PC-3 (cell line): ENCODE data around the gene TMEM214. TPM values are rescaled to one million over a fixed set of nuclear protein-coding genes. Genes with fewer than 3 reads are reported as not detected.

ENCODE experiments used
- ATAC-seq: fragments of 200-7000 bp; cut with Tn5 transposase; 2 replicates; pipeline ENCODE4 v1.9.1; 2020; ENCODE audit warnings: mild to moderate bottlenecking, moderate library complexity
- BruUV-seq: library from RNA; stranded (reverse); fragments of 400-500 nt; replicated peaks from 2 replicates; lab custom pipeline; 2021; lab: Mats Ljungman, UMichigan
- CTCF ChIA-PET: fragments of 300-600 bp; sonication (Branson Sonifier 250); formaldehyde crosslinking; loops from one replicate; lab custom pipeline; 2022; ENCODE audit warnings: antibody characterized with exemption; lab: Charles Lee
- POLR2A ChIA-PET: fragments of 300-600 bp; sonication (Branson Sonifier 250); formaldehyde crosslinking; loops from one replicate; lab custom pipeline; 2022; ENCODE audit warnings: antibody characterized with exemption; ENCODE audit not compliant: unreplicated experiment; lab: Charles Lee
- DNase-seq: peaks from one replicate; pipeline ENCODE4 v3.0.0-alpha.2; 2015
- H2AFZ ChIP-seq: fragments of 300-600 bp; sonication (generic); 2 replicates; pipeline ENCODE4 v1.6.0; 2016; ENCODE audit warnings: antibody characterized with exemption, low read length
- H3F3A ChIP-seq: fragments of 300-600 bp; sonication (generic); one replicate; pipeline ENCODE4 v1.6.0; 2017; ENCODE audit warnings: antibody characterized with exemption, low read length, control low read depth, mild to moderate bottlenecking; ENCODE audit not compliant: unreplicated experiment
- H3K27ac ChIP-seq: fragments of 300-600 bp; sonication (generic); 2 replicates; pipeline ENCODE4 v1.5.1; 2016; ENCODE audit warnings: mild to moderate bottlenecking, low read length
- H3K27me3 ChIP-seq: fragments of 300-600 bp; sonication (generic); 2 replicates; pipeline ENCODE4 v1.6.1; 2016; ENCODE audit warnings: low read length, mixed read lengths
- H3K36me3 ChIP-seq: fragments of 300-600 bp; sonication (generic); 2 replicates; pipeline ENCODE4 v1.6.1; 2016; ENCODE audit warnings: low read depth, mixed run types, low read length, mixed read lengths
- H3K4me1 ChIP-seq: fragments of 300-600 bp; sonication (generic); 2 replicates; pipeline ENCODE4 v1.5.1; 2016; ENCODE audit warnings: low read length; ENCODE audit not compliant: insufficient read depth
- H3K4me2 ChIP-seq: fragments of 300-600 bp; sonication (generic); 2 replicates; pipeline ENCODE4 v1.6.0; 2016; ENCODE audit warnings: low read length
- H3K4me3 ChIP-seq: fragments of 300-600 bp; sonication (generic); 2 replicates; pipeline ENCODE4 v1.5.1; 2016; ENCODE audit warnings: mild to moderate bottlenecking, low read length, mixed read lengths
- H3K79me2 ChIP-seq: fragments of 300-600 bp; sonication (generic); 2 replicates; pipeline ENCODE4 v1.6.1; 2017; ENCODE audit warnings: low read length, mixed read lengths
- H3K9ac ChIP-seq: fragments of 300-600 bp; sonication (generic); 2 replicates; pipeline ENCODE4 v1.6.0; 2016; ENCODE audit warnings: mild to moderate bottlenecking, low read length
- H3K9me2 ChIP-seq: fragments of 300-600 bp; sonication (generic); replicated peaks from 2 replicates; pipeline ENCODE4 v1.6.1; 2016; ENCODE audit warnings: mixed run types, low read length, mixed read lengths
- H3K9me3 ChIP-seq: fragments of 300-600 bp; sonication (generic); 2 replicates; pipeline ENCODE4 v1.6.1; 2016; ENCODE audit warnings: low read length, mixed read lengths
- H4K20me1 ChIP-seq: fragments of 300-600 bp; sonication (generic); 2 replicates; pipeline ENCODE4 v1.6.1; 2016; ENCODE audit warnings: low read length, mixed read lengths
- CTCF ChIP-seq: fragments of 300-600 bp; sonication (generic); conservative IDR thresholded peaks from 2 replicates; pipeline ENCODE4 v1.5.1; 2017; ENCODE audit warnings: antibody characterized with exemption, low read depth, mild to moderate bottlenecking, low read length
- EZH2 ChIP-seq: fragments of 300-600 bp; sonication (generic); IDR thresholded peaks from one replicate; pipeline ENCODE4 v1.6.1; 2017; ENCODE audit warnings: antibody characterized with exemption, mild to moderate bottlenecking, low read length; ENCODE audit not compliant: unreplicated experiment
- EZH2phosphoT487 ChIP-seq: fragments of 300-600 bp; sonication (generic); IDR thresholded peaks from 2 replicates; pipeline ENCODE4 v1.6.1; 2018; ENCODE audit warnings: mild to moderate bottlenecking, antibody characterized with exemption, low read length, borderline replicate concordance
- intact Hi-C: fragments of 100-400 bp; cut with micrococcal nuclease; formaldehyde crosslinking; loops from 2 replicates; pipeline ENCODE4 v1.9.0; 2023
- total RNA-seq: library from RNA; depleted of rRNA; stranded (reverse); fragments of >200 nt; gene quantifications from 2 replicates; pipeline ENCODE4 v1.2.3, GENCODE V29; 2014

Gene TMEM214
- total RNA-seq, 1 experiment from 2014 or later = 43.0 TPM

- H3K9me3 ChIP-seq = no peaks in the 10 kb centered on the region
- no peaks in the 10 kb centered on the region for H3K79me2 ChIP-seq
- H3K27me3 ChIP-seq = no peaks in the 10 kb centered on the region
- CTCF ChIA-PET = no interaction called here
- peak overlapping the region; percentile 86 for H3K27ac ChIP-seq
- H3K9me2 ChIP-seq = no peaks in the 10 kb centered on the region
- H3K4me3 ChIP-seq = no peak overlapping the region
- no peaks in the 10 kb centered on the region for H3F3A ChIP-seq
- DNase-seq (no peak), ATAC-seq (no peak)
- POLR2A ChIA-PET = no interaction called here
- H3K4me2 ChIP-seq = no peak overlapping the region
- intact Hi-C loops = no loop called here
- no peak for TF ChIP-seq CTCF
- H3K4me1 ChIP-seq = peaks cover 37% of the 10 kb centered on the region
- no peak overlapping the region for H2AFZ ChIP-seq
- H3K9ac ChIP-seq = peak overlapping the region; percentile 61
- no TSS peak for BruUV-seq
- H3K36me3 ChIP-seq = no peaks in the 10 kb centered on the region
- H4K20me1 ChIP-seq = no peaks in the 10 kb centered on the region
Measured at GRCh38 chr2:27014771-27015433, 17.9 kb upstream of the TMEM214 start.

GRCh38 chr2:27016801-27017325 is 15.9 kb upstream of the TMEM214 start:
- peaks cover 6% of the 10 kb centered on the region for H3F3A ChIP-seq
- POLR2A ChIA-PET = no interaction called here
- no peak overlapping the region for H3K4me2 ChIP-seq
- no peaks in the 10 kb centered on the region for H3K36me3 ChIP-seq
- BruUV-seq = no TSS peak
- no peak overlapping the region for H3K9ac ChIP-seq
- intact Hi-C loops = loop anchor here (1.0 to 2.0 kb wide), 3 partner anchors 34 to 171 kb away; no protein-coding TSS in a partner anchor
- peak; percentile 29 for ATAC-seq
- H3K4me3 ChIP-seq = no peak overlapping the region
- no peak overlapping the region for H2AFZ ChIP-seq
- TF ChIP-seq EZH2 (no peak), EZH2phosphoT487 (no peak), CTCF (peak; percentile 88)
- no peaks in the 10 kb centered on the region for H4K20me1 ChIP-seq
- H3K4me1 ChIP-seq = peaks cover 42% of the 10 kb centered on the region
- DNase-seq = peak; percentile 81
- no peaks in the 10 kb centered on the region for H3K79me2 ChIP-seq
- no peaks in the 10 kb centered on the region for H3K9me2 ChIP-seq
- peak overlapping the region; percentile 86 for H3K27ac ChIP-seq
- no peaks in the 10 kb centered on the region for H3K9me3 ChIP-seq
- CTCF ChIA-PET = interaction anchor here (0.5 to 1.9 kb wide), 8 partner anchors 47 to 263 kb away, joined by 3 to 59 read pairs (median 7); no protein-coding TSS in a partner anchor
- H3K27me3 ChIP-seq = no peaks in the 10 kb centered on the region

- Histone ChIP-seq H3K4me2 (no peak overlapping the region), H3K36me3 (no peaks in the 10 kb centered on the region), H3K9ac (no peak overlapping the region), H3K79me2 (no peaks in the 10 kb centered on the region), H3K27me3 (no peaks in the 10 kb centered on the region), H4K20me1 (no peaks in the 10 kb centered on the region), H3K9me2 (no peaks in the 10 kb centered on the region), H3K27ac (no peak overlapping the region), H3K4me1 (peaks cover 49% of the 10 kb centered on the region), H3F3A (peaks cover 6% of the 10 kb centered on the region), H3K4me3 (no peak overlapping the region), H2AFZ (no peak overlapping the region), H3K9me3 (no peaks in the 10 kb centered on the region)
- BruUV-seq = no TSS peak
- DNase-seq (no peak), ATAC-seq (no peak)
- POLR2A ChIA-PET = no interaction called here
- TF ChIP-seq EZH2phosphoT487 = no peak
- TF ChIP-seq CTCF = no peak
- TF ChIP-seq EZH2 = no peak
- CTCF ChIA-PET = no interaction called here
- intact Hi-C loops = no loop called here
Measured at GRCh38 chr2:27018142-27018541, 14.6 kb upstream of the TMEM214 start.
